GM18520 (cell line): ENCODE measurements around the gene AK6.
"Not testable (repeated sequence)": the region's sequence is repeated elsewhere in the genome, so short reads cannot be mapped to it uniquely, and the experiment has no call there.

Experiments used
- ATAC-seq: cut with Tn5 transposase; IDR thresholded peaks from one replicate; pipeline ENCODE4 v1.9.1; 2021; ENCODE audit not compliant: unreplicated experiment

The AK6 gene

GRCh38 chr5:69369340-69370121 is at the start of gene AK6, which contains the start of the genes RAD17 and TAF9:
TSS of gene AK6 (minus strand) at chr5:69369520. CDS start at chr5:69369490, 30 bp downstream.
TSS of gene RAD17 (plus strand) at chr5:69369818. CDS start at chr5:69372209, 2,391 bp downstream.
TSS of gene TAF9 (minus strand) at chr5:69369520. CDS start at chr5:69365737, 3,783 bp downstream.
- ATAC-seq, result peak; percentile 89

- no peak for ATAC-seq
Observed at GRCh38 chr5:69418554-69418953, 49.2 kb upstream of the AK6 start.

GRCh38 chr5:69416699-69417098 is 47.4 kb upstream of the AK6 start:
- no peak for ATAC-seq

GRCh38 chr5:69416180-69416579 is 46.9 kb upstream of the AK6 start:
- ATAC-seq, result no peak

- no peak for ATAC-seq
Observed at GRCh38 chr5:69415584-69415958, 46.3 kb upstream of the AK6 start.

- peak; percentile 58 for ATAC-seq
Observed at GRCh38 chr5:69414885-69415583, 45.7 kb upstream of the AK6 start, which contains the start of gene MARVELD2. TSS of gene MARVELD2 (plus strand) at chr5:69415116. CDS start at chr5:69419386, 4,270 bp downstream.

GRCh38 chr5:69404659-69405330 is 35.5 kb upstream of the AK6 start:
- ATAC-seq, result no peak

GRCh38 chr5:69378376-69378775 is 9.1 kb upstream of the AK6 start:
- ATAC-seq, result no peak

- peak; percentile 66 for ATAC-seq
Observed at GRCh38 chr5:69374911-69375446, 5.7 kb upstream of the AK6 start.

GRCh38 chr5:69372394-69372793 is 3.1 kb upstream of the AK6 start:
- ATAC-seq, result no peak

GRCh38 chr5:69370335-69370734 is 1.0 kb upstream of the AK6 start:
- ATAC-seq, result not testable (repeated sequence)

- ATAC-seq, result peak; percentile 15
Observed at GRCh38 chr5:69368458-69369339, 621 bp downstream of the AK6 start.

GRCh38 chr5:69367697-69368279 is 1.5 kb downstream of the AK6 start:
- no peak for ATAC-seq

- ATAC-seq, result no peak
Observed at GRCh38 chr5:69364850-69365249, 4.5 kb downstream of the AK6 start.

GRCh38 chr5:69364414-69364813 is 4.9 kb downstream of the AK6 start:
- no peak for ATAC-seq

- no peak for ATAC-seq
Observed at GRCh38 chr5:69360442-69360841, 8.9 kb downstream of the AK6 start.

- ATAC-seq, result no peak
Observed at GRCh38 chr5:69359699-69360098, 9.6 kb downstream of the AK6 start.

- ATAC-seq, result no peak
Observed at GRCh38 chr5:69350664-69351063, 18.7 kb downstream of the AK6 start.

GRCh38 chr5:69343083-69343482 is 26.2 kb downstream of the AK6 start:
- ATAC-seq, result no peak
